HG03442 (cell line): ENCODE results near the gene MAVS.
"Not testable (repeated sequence)": the region's sequence is repeated elsewhere in the genome, so short reads cannot be mapped to it uniquely, and the experiment has no call there.

Experiments used
- ATAC-seq: cut with Tn5 transposase; IDR thresholded peaks from one replicate; pipeline ENCODE4 v1.9.1; 2021; ENCODE audit warnings: mild to moderate bottlenecking, moderate library complexity; ENCODE audit not compliant: unreplicated experiment

The MAVS gene

GRCh38 chr20:3814928-3815495 lies 31.6 kb upstream of the MAVS start:
- ATAC-seq: no peak

GRCh38 chr20:3815703-3816315 lies 30.8 kb upstream of the MAVS start:
- ATAC-seq: no peak

DNA sequence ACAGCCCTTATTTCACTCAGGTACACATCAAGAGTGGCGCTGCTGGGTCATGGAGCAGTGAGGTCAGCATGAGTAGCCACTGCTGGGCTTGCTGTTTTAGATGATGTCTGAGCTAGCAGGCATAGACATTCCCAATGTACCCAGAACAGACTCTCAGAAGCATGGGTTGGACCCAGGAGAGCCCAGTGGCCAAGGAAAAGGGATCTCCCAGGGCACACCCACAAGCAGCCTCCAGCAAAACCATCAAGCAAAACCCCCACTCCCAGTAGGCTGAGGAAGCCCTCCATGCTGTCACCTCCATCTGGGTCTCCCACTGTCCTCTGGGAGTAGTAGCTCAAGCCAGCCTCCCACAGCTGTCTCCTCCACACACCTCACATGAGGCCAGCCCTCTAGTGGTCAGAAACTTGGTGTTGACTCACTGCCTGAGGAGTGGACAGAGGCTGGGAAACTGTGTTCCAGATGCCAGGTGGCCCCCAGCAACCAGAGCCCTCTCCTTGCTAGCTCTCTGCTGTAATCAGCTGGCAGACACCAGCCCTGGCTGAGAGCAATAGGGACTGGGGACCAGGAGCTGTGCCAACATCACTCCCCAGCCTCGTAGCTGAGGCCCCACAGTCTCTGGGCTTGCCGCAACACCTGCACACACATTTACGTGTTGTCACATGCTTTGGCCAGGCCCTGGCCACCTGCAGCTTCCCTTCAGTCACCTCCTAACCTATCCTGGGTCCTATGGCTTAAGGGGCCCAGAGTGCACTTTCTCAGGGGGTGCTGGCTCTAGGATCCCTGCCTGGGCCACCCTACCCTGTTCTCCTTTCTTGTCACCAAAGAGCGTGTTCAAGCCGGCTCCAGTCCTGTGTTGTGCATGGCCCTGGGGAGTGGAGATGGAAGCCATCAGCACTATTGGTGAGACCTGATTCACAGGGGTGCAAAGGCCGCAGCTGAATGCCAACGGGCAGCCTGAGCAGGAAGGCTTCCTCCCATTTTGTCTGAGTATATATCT lies 28.2 kb upstream of the MAVS start:
- no peak for ATAC-seq

DNA sequence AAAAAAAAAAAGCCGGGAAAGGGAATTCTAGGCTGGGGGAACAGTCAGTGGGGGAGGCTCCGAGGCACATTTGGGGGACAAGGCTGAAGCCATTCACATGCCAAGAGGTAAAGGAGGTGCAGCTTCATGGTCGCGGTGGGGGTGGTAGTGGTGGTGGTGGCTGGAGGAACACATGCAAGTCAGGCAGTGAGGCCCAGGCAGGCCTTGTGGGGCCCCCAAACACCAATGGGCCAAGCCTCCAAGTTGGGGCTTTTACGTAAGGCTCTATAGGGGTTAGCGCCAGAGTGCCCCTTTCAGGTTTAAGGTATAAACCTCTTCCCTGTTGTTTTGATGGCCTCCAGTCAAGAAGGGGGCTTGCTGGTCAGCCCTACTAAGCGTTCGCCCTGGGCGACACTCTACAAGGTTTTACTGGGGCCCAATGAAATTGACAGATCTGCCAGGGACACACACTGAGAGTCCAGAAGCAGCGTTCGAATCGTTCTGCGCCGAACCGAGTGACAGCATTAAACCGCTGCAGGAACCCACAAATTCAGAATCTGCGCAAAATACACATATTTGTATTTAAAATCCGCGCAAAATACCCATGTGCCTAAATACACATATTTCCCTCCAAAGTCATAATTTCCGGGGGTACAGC lies 27.1 kb upstream of the MAVS start:
- ATAC-seq: no peak

- ATAC-seq: peak; percentile 73
Observed at GRCh38 chr20:3820048-3820900, 26.4 kb upstream of the MAVS start, which contains the start of gene AP5S1. AP5S1 (plus strand) TSS chr20:3820547; CDS start chr20:3822118, 1,571 bp downstream.

DNA sequence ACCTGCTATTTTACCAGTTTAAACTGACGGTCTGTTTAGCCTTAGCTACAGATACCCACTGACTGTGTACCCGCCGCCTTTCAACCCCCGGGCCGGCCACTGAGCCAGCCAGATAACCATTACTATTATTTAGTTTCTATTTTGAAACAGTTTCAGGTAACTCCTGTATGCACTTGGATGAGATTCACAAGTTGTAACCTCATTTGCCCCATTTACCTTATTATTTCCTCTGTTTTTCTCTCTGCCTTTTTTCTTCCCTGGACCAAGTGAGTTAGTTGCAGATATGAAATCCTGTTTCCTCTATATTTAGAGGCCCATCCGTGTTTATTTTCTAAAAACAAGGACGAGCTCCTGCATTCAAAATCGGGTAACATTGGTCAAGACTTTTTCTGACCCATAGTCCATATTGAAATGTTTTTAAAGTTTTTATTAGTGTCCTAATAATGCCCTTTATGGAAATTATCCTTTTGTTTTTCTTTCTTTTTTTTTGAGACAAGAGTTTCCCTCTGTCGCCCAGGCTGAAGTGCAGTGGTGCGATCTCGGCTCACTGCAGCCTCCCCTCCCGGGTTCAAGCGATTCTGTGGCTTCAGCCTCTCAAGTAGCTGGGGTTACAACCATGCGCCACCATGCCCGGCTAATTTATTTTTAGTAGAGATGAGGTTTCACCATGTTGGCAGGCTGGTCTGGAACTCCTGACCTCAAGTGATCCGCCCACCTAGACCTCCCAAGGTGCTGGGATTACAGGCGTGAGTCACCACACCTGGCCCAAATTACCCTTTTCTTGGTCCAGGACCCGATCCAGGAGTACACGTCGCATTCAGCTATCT lies 25.5 kb upstream of the MAVS start:
- no peak for ATAC-seq

DNA sequence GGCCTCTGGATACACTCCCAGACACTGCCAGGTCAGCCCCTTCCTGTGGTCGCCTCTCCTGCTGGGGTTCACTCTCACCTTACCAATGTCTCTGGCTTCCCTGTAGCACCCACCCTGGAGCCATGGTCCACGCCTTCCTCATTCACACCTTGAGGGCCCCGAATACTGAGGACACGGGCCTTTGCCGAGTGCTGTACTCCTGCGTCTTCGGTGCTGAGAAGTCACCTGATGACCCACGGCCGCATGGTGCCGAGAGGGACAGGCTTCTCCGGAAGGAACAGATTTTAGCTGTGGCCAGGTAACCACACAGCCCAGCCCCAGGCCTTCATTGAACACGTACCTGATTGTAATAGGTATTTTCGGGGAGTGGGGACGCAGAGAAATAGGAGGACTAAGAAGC lies 24.6 kb upstream of the MAVS start:
- no peak for ATAC-seq

GRCh38 chr20:3823881-3824280 lies 22.8 kb upstream of the MAVS start:
- no peak for ATAC-seq

GRCh38 chr20:3825526-3825925 lies 21.1 kb upstream of the MAVS start:
- no peak for ATAC-seq

GRCh38 chr20:3826420-3826819 lies 20.2 kb upstream of the MAVS start:
- no peak for ATAC-seq

DNA sequence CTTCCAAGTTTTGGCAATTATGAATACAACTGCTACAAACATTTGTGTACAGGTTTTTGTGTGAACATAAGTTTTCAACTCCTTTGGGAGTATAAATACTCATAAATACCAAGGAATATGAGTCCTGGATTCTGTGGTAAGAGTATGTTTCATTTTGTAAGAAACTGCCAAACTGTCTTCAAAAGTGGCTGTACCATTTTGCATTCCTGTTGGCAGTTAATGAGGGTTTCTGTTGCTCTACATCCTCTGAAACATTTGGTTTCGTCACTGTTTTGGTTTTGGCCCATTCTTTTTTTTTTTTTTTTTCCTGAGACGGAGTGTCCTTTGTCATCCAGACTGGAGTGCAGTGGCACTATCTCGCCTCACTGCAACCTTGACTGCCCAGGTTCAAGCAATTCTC lies 17.8 kb upstream of the MAVS start:
- no peak for ATAC-seq

GRCh38 chr20:3829891-3830290 lies 16.7 kb upstream of the MAVS start:
- ATAC-seq: not testable (repeated sequence)

- no peak for ATAC-seq
Observed at GRCh38 chr20:3836132-3836531, 10.5 kb upstream of the MAVS start.

DNA sequence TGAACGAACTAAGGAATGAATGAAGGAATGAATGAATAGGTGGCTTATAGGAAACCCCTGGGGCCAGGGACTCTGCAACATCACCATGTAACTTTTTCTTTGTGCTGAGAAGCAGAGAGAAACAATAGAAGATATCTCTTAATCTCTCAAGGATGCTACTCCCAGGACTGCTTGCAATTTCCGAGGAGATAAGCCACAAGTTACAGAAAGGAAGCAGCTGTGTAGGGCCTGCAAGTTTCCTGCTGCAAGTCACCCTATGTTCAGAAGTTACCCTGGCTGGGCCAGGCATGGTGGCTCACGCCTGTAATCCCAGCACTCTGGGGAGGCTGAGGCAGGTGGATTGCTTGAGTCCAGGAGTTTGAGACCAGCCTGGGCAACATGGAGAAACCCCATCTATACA lies 7.3 kb upstream of the MAVS start:
- no peak for ATAC-seq

- ATAC-seq: not testable (repeated sequence)
Observed at GRCh38 chr20:3840201-3840600, 6.4 kb upstream of the MAVS start.

DNA sequence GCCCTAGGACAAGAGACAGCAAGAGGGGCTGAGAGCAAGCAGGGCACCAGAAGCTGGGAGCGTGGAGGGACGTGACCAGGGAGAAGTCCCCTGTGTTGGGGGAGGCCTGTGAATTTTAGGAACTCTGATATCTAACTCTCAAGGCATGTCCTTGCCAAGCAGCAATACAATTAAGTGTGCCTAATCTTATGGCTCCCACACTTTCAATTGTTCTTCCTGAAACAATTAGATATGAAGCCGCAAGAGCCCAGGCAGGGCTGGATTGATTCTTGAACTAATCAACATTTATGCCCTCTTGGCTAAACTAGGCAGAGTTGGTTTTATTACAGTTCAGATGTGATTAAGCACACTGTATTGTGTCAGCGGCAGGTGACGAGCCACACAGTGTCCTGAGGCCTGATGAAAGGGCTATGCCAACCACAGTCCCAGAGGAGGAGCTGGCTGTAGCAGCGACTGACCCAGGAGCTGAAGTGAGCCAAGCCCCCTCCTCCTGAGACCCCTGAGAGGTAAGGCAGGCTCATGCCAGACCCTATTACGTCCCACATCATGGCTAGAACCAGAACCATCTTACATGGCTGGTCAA lies 4.2 kb upstream of the MAVS start:
- no peak for ATAC-seq

GRCh38 chr20:3843490-3843889 lies 3.1 kb upstream of the MAVS start:
- no peak for ATAC-seq

GRCh38 chr20:3843990-3844619 lies 2.5 kb upstream of the MAVS start:
- ATAC-seq: not testable (repeated sequence)

- no peak for ATAC-seq
Observed at GRCh38 chr20:3846378-3846739, 275 bp upstream of the MAVS start.
